GM15510 (cell line): ENCODE measurements around the gene G3BP2.
A peak's percentile ranks its signal among the peaks of the same experiment; 100 is the strongest.

Source experiments
- POLR2A ChIP-seq: IDR thresholded peaks from 3 replicates; pipeline ENCODE4 v1.6.1; 2011; ENCODE audit warnings: borderline replicate concordance; ENCODE audit not compliant: insufficient read length; ENCODE audit errors: extremely low read depth

G3BP2 gene

GRCh38 chr4:75696581-75696980 is 23.4 kb upstream of the G3BP2 start:
- TF ChIP-seq POLR2A, result no peak

GRCh38 chr4:75696071-75696470 is 22.9 kb upstream of the G3BP2 start:
- no peak for TF ChIP-seq POLR2A

GRCh38 chr4:75686346-75686745 is 13.1 kb upstream of the G3BP2 start:
- TF ChIP-seq POLR2A, result no peak

DNA sequence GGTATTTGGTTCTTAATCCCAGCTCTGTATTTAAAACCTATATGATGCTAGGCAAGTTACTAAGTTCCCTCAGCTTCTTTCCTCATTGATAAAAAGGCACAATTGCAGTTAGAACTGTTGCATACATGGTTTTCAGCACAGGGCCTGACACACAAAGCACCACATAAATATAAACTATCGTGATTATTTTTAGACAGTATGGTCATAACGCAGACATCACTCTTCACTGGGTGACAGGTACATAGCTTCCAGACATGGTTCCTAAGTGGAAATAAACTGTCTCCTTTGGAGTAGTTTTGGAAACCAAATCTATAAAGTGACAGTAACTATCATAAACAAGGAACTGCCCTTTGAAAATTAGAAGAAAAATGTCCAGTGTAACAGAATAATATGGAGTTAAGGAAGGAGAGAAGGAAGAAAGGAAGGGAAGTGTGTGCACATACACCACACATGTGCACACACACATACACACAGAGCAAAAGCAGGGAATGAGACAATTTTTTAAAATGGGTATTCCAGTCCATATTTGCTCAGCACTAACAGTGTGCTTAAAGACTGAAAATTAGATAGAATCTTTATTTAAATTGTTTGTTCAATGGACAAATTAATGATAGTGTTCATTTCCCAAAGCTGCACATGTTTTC is 12.5 kb upstream of the G3BP2 start:
- TF ChIP-seq POLR2A, result no peak

DNA sequence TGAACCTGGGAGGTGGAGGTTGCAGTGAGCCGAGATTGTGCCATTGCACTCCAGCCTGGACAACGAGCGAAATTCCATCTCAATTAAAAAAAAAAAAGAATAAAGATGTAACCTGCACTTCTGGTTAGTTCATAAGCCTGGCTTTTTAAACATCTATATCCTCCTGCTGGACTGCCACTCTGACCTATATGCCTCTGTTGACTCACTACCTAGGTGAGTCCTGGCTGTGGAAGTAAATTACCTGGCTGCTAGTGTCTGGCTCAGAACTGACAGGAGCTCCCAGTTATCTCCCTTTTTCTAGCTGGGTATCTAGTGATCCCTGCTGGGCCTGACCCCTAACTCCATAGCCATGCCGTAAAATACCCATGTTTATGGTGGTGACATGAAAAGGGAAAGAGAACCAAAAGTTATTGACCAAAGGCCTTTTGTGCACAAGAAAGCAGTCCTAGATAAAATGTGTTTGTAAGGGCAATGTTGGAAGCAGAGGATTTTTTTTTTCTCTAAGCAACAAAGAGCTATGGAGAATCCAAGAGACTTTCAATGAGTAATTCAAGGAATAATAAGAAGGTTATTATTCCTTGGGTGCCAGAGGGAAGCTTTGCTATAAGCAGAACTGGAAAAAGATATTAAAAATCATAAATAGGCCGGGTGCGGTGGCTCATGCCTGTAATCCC is 10.4 kb upstream of the G3BP2 start:
- TF ChIP-seq POLR2A, result no peak

- no peak for TF ChIP-seq POLR2A
Observed at GRCh38 chr4:75679876-75680575, 6.8 kb upstream of the G3BP2 start.

GRCh38 chr4:75678965-75679364 is 5.8 kb upstream of the G3BP2 start:
- TF ChIP-seq POLR2A, result no peak

GRCh38 chr4:75678473-75678872 is 5.3 kb upstream of the G3BP2 start:
- TF ChIP-seq POLR2A, result no peak

GRCh38 chr4:75675004-75675531 is 1.9 kb upstream of the G3BP2 start:
- TF ChIP-seq POLR2A, result no peak

GRCh38 chr4:75673959-75674328 is 733 bp upstream of the G3BP2 start:
- TF ChIP-seq POLR2A, result no peak

DNA sequence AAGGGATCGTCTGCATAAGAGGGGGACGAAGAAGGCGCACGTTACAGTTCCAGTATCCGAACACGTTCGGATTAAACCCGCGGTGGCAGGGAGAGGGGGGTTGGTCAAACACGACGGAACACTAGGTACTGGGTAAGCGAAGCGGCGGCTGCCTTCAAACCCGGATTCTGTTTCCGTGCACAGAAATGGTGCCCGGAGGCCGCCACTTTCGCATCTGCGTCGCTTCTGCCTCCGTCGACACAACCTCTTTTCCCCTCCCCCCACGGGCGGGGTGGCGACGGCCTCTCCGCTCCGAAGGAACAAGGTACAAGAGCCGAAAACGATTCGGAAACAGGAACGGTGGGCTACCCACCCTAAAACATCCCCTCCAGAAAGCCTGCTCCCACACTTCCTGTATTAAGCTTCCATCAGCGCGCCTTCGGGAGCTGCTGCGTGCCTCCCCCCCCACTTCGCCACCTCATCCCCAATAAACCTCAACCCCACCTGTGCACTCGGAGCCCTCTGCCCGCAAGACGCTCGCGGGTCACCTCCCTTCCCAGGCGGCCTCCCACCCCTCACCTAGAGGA is 667 bp downstream of the G3BP2 start:
- peak; percentile 35 for TF ChIP-seq POLR2A

GRCh38 chr4:75671802-75672421 is 1.3 kb downstream of the G3BP2 start:
- no peak for TF ChIP-seq POLR2A

DNA sequence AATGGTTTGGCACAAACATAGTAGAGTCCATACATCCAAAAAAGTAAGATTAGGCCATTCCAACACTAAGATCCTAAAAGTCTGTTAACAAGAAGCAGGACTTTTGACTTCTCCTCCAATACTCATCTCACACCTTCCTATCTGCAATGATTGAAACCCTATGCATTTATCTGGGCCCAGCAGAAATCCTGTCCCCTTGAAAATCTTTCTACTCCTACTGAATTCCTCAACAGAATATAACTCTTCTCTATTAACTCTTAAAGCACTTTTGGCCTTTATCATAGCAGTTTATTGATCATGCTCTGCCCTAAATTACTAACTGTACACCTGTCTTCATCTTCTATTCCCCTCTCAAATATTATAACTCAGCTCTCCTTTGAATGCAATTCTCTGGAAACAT is 4.6 kb downstream of the G3BP2 start:
- TF ChIP-seq POLR2A, result no peak

DNA sequence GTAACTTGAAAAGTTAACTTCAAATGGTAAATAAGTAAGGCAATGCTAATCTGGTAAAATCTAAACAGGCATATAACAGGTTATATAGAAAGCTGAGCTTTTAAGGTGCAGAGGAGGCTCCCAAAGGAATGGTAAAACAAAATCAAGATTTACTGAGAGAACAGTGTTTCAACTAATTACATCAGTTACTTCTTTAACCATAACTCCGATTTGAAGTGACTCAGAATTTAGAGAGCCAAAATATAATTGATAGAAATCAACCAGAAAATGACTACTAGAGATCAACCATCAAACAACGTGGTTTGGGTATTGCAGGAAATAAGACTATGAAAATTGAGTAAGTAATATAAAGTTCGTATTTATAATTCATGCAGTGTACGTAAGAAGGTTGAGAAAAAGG is 6.9 kb downstream of the G3BP2 start:
- TF ChIP-seq POLR2A, result no peak

- TF ChIP-seq POLR2A, result no peak
Observed at GRCh38 chr4:75662626-75663025, 10.6 kb downstream of the G3BP2 start.
